NCI-H1048 (cell line): ENCODE results near the gene CALML6.

Experiments used
- DNase-seq: peaks from one replicate; lab custom pipeline; 2025; lab: John Stamatoyannopoulos, UW

Gene CALML6

DNA sequence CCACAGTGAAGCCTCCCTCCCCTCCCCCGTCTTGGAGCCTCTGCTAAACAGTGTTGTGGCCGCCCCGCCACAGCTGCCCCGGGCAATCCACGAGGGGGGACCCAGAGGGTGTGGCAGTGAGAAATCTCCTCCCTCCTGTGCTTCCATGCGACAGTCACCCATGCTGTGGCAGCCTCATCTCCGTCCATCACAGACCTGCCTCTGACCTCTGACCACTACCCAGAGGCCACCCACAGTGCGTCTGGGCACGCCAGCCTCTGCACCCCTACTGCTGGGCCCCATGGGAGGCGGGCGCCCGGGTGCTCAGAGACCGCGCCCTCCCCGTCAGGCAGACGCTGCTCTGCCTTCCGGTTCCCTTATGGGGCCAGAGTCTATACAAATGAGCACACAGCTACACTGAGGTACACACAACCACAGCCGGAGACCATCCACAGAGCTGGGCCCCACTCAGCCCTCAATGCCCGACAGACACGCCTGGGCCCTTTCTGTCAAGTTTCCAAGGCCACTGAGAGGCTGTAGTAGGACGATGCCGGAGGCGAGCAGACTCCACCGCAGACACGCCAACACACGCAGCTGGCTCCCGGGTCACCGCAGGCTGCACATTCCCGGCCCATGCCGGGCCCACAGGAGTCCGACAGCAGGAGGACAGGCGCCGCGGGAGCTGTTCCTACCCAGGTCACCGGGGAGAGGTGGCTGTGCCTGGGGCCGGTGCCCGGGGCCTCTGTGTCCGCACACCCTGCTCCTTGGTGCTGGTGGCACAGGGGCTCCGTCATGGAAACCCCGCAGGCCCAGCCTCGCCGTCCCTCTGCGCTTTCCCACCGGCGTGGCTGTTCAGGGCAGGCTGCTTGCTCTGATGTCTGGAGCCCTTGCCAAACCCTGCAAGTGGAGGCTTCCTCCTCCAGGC, 27.9 kb downstream of the CALML6 start:
- no peak for DNase-seq

DNA sequence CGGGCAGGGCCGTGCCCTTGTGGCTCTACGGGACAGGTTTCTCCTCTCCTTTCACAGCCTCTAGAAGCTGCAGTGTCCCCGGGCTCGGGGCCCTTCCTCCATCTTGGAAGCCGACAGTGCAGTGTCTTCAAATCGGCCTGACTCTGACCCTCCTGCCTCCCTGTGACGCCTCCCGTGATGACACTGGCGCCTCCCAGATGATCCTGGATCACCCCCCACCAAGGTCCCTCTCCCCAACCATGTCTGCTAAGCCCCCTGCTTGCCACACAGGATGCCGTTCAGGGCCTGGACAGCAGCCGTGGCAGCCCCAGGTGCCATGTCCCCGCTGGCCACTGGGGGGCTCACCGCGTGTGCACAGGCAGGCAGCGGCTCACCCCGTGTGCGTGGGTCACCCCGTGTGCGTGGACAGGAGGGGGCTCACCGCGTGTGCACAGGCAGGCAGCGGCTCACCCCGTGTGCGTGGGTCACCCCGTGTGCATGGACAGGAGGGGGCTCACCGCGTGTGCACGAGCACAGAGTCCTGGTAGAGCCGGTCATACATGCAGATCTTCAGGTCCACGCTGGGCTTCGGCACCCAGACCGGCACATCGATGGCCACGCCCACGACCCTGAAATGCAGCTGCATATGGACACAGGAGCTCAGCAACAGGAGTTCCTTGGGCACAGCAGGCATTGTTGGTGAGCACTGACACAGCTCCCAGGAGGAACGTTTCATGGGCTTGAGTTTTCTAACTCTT, 28.9 kb downstream of the CALML6 start:
- DNase-seq: peak; percentile 15

DNA sequence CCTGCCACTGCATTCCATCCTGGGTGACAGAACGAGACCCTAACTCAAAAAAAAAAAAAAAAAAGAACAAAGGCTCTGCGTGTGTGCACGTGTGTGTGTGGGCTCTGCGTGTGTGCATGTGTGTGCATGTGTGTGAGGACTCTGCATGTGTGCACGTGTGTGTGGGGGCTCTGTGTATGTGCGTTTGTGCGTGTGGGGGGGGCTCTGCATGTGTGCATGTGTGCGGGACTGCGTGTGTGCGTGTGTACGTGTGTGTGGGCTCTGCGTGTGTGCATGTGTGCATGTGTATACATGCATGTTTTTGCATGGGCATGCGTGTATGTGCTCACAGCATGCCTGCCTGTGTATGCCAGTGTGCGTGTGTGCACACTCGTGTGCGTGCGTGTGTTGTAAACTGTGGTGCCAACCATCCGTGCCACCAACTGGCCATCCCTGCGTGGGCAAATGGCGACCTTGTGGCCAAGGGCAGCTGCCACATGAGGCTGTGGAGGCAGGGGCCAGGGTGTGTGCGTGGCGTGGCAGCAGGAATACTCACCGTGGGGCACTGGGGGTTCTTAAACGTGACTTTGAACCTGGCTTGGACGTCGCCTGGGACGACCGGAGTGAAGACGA, 30.8 kb downstream of the CALML6 start:
- DNase-seq: no peak

DNA sequence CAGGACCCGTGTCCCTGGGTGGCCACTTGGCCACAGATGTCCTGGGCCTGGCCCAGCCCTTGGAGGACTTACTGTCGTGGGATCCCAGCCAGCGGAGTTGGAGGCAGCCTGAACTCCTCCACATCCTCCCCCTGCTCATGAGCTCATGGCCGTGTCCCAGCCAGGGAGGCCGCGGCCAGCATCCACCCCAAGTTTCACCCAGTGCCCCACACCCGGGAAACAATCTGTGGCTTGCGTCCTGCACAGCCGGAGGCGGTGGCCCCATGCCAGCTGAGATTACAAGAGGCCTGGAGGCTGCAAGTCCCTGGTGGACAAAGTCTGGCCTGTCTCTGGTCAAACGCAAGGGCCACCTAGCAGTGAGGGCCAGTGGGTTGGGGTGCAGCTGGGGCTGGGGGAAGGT, 31.5 kb downstream of the CALML6 start:
- DNase-seq: no peak

DNA sequence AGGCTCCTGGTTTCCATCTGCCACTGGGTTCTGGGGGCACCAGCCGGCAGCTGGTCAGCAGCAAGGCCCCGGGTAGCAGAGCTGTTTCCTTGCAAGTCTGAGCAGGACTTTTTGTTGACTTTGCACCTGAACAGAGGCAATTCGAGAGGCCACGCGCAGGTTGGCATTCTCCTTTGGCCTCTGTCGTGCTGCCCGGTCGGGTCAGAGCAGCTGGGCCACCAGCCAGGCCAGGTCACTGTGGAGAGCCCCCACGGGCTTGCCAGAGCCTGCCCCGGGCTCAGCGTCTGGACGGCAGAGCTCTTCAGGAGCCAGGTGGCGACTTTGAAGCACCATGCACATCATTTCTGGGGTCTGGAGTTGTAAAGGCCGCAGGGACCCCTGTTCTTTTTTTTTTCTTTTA, 32.4 kb downstream of the CALML6 start:
- no peak for DNase-seq

DNA sequence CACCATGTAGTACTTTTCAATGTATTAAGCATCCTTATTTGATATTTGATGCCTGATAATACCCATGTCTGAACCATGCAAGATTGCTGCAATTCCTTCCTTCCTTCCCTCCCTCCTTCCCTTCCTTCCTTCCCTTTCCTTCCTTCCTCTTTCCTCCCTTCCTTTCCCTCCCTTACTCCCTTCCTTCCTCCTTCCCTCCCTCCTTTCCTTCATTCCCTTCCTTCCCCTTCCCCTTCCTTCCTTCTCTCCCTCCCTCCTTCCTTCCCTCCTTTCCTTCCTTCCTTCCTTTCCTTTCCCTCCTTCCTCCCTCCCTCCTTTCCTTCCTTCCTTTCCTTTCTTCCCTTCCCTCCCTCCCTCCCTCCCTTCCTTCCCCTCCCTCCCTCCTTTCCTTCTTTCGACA, 33.7 kb downstream of the CALML6 start:
- DNase-seq: no peak

DNA sequence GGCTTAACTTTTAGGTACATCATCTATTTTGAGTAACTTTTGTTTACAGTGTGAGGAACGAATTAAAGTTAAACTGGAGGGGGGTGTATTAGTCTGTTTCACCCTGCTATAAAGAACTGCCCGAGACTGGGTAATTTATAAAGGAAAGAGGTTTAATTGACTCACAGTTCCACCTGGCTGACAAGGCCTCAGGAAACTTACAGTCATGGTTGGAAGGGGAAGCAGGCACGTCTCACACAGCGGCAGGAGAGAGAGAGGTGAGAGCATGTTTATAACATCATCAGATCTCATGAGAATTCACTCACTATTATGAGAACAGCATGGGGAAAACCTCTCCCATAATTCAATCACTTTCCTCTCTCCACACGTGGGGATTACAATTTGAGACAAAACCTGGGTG, 35.9 kb downstream of the CALML6 start:
- DNase-seq: no peak

DNA sequence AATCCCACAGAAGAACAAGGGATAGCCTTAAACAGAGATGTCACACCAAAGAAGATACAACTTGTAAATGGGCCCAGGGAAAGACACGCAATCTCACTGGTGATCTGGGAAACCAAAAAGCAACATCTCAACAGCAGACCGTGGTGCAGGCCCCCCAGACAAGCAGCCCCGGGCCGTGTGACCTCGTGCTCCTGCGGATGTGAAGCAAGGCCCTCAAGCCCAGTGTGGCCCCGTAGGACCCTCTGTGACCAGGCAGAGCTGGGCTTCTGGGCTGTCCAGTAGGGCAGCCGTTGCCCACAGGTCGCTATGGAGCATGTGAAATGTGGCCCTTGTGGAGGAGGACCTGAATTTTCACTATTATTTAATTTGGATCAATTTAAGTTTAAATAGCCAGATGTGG, 39.0 kb downstream of the CALML6 start:
- no peak for DNase-seq

DNA sequence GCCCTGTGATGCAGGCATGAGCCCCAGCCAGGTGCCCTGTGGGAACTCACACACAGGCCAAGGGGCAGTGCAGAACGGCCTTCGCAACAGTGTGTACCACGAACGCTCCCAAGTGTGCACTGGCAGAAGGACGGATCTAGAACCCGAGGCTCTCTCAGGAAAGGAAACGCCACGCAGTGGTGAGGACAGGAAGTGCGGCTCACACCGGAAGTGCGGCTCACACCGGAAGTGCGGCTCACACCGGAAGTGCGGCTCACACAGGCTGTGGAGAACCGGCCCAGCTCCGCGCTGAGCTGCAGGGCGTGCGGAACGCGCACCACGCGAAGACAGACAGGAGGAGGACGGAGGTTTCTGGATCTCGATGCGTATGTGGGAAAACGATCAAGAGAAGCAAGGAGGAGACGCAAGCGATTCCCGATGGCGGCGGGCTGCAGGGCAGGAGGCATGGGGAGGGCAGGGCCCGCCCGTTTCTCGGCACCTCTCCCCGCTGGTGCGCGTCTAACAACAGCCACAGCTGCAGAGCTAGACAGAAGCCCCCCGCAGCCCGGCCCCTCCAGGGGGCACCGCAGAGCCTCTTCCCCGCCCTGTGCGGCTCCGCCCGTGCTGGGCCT, 39.9 kb downstream of the CALML6 start:
- no peak for DNase-seq

DNA sequence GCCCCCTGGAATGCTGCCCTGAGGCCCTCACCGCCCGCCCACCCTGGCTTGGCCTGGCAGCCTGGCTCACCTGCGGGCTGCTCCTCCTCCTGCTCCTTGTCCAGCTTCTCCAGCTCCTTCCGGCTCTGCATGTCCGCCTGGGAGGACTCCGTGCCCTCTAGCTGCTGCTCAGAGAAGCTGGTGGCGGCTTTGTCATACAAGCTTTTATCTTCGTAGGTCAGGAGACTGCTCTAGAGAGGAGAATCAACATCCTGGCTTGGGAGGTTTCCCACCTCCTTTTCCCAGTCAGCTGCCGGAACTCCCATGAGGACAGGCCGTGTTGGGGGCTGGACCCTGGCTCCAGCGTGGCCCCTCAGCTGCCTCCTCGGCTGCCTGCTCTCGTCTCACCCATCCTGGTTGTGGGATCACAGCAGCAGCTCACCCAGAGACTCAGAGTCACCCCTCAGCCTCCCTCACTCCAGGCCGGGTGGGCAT, 40.6 kb downstream of the CALML6 start:
- DNase-seq: no peak

DNA sequence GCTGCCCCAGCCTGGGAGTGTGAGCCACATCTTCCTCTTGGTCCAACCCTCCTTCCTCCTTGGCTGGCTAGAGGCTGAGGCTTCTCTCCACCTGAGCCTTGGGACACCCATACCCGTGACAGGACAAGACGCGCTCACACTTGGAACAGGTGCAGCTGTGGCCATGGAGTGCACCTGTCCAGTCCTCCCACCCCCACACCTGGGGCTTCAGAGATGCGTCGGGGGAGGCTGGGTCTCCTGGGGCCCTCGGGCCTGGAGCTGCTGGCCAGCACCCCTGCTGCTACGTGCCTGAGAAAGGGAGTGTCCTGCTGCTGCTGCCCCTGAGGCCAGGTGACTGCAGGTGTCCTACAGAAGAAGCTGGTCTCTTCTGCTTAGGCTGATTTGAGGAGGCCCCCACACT, 41.0 kb downstream of the CALML6 start:
- DNase-seq: no peak

DNA sequence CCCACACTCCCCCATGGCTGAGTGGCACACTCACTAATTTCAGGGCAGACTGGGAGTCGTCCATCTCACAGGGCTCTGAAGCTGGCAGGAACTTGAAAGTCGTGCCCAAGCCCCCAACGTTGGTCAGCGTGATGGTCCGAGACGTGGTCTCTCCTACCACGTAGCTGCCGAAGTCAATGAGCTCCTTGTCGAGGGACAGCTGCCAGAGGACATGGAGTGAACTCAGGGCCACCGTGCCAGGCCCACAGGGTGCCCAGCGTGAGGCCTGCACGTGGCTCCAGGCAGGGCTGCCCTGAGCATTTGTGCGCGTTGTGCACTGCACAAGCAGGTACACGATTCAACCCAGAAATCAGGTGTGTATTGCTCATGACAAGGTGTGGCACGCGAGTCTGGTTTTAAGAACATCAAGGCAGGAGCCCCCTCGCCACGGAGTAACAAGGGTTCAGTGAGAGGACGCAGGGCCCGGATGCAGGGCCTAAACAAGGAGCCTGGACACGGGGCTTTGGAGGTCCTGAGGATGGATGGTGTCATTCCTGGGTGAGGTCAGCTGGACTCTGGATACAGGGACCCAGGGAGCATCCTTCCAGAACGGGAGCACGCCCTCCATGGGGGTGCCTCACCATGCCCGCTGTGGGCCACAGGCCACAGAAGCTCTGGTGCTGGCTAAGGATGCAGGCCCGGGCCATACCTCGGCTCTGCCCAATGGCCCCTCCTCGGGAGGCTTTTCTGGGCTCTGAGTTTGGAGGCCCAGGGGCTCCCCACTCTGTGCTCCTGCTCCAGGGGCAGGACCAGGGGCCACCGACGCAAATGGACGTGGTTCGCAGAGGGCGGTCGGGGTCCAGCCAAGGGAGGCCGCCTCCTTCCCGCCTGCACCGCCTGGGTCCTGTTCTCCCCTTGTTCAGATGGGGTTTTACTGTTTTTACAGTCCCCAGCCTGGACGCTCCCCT, 41.8 kb downstream of the CALML6 start:
- no peak for DNase-seq

DNA sequence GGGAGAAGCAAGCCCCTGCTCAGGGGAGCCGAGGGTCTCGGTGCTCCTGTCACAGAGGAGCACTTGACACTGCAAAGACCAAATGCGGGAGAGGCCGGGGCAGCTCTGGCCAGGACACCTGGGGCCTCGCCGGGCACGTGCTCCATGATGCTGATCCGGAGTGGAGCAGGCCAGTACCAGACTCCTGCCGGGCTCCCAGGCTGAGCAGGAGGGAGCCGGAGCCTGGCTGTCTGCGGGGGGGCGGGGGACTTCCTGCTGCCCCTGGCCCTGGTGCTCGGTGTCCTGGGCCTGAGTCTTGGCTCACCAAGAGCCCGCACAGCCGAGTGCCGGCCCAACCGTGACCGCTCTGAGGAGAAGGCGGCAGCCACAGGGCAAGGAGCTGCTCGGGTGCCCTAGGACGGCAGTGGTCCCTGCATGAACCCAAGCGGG, 42.5 kb downstream of the CALML6 start:
- DNase-seq: no peak

DNA sequence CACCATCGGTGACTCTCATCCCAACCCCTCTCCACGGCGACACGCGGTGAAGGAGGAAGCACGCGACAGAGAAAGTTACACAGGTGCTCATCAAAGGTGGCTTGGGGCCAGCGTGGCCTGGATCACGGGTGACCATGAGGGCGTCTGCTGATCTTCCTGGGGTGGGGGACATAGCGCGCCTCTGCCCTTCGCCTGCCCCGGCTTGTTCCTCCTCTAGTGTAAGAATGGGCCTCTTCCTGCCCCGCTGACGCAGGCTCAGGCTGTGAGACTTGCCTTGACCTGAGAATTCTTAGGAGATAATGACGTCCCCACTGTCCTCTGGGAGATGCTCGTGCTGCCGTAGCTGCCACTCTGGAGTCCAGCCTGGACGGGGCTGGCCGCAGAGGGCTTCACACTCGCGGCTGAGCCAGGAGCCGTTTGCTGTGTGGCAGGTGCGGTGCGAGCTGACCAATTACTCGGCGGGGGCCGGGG, 43.0 kb downstream of the CALML6 start:
- no peak for DNase-seq

DNA sequence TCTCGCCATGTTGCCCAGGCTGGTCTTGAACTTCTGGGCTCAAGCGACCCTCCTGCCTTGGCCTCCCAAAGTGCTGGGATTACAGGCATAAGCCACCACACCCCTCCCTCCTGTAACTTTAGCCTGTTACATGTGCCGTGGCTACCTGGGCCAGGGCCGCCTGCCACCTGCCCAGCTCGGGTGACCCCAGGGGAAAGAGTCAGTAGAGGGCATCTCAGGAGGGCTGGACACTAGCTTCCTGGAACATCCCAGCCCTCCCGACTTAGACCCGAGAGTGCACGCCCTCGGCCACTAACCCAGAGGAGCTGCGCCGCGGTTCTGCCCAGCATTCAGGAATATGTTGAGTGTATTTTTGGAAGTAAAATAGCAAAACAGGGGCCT, 44.4 kb downstream of the CALML6 start:
- DNase-seq: no peak

DNA sequence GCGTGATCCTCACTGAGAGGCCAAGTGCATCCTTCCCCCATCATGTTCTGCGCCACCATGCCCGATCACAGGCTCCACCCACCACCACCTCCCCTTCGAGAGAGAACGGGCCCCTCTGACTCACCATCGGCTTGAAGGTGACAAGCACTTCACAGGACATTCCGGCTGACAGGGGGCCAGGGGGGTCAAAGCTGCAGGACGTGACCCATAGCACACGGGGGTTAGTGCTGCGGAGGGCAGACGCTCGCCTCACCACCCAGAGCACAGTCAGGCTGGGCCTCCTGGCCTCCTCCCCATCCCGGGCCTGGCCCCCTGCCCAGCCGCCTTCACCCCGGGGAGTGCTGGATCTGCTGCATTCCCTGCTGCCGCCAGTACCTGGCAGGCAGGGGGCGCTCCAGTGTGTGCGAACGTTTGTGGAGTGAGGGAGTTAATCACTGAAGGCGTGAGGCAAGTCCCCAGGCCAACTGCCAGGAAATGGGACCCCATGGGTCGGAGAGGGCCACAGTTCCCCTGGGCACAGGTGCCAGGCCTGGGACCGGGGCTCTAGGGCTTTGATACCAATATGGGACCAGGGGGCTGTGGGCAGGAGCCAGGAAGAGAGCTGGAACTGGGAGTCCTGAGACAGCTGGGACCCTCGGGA, 44.9 kb downstream of the CALML6 start:
- DNase-seq: peak; percentile 71

DNA sequence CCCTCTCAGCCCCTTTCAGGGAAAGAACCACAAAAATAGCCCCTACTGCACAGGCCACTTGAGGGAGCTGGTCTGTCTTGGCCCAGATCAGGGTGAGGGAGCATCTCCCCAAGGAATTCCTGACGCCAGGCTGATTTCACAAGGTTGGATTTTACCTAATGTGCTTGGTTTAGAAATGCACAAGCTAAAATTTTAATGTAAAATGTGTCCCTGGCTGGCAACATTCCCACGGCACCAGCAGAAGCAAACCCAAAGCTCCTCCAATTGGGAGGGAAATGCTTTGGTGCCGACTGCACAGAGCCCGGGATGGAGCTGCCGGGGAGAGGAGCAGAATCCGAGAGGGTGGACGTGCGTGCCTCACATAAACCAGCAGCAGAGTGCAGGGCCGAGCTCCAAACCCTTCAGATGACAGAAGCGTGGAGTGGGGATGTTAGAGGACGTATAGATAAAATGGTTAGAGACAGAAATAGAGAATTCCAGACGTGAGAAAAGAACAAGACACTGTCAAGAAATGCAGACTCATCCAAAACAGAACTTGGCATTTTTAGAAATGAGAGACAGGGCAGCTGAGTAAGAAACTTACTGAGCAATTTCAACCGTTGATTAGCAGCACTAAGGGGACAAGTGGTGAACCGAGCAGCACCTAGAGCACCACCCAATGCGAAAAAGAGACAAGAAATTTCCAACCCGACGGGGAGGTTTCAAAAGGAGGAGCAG, 45.6 kb downstream of the CALML6 start:
- DNase-seq: no peak

DNA sequence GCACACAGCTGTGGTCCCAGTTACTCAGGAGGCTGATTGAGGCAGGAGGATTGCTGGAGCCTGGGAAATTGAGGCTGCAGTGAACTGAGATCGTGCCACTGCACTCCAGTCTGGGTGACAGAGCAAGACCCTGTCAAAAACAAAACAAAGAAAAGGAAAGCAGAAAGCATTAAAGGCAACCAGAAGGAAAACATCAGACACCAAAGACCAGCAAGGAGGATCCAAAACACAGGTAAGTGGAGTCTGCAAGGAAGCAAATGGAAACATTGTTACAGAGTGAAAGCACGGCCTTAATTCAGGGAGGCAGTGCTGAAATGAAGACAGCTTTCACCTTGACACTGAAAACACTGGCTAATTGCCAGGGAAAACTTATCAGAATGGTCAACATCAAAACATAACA, 47.7 kb downstream of the CALML6 start:
- no peak for DNase-seq

DNA sequence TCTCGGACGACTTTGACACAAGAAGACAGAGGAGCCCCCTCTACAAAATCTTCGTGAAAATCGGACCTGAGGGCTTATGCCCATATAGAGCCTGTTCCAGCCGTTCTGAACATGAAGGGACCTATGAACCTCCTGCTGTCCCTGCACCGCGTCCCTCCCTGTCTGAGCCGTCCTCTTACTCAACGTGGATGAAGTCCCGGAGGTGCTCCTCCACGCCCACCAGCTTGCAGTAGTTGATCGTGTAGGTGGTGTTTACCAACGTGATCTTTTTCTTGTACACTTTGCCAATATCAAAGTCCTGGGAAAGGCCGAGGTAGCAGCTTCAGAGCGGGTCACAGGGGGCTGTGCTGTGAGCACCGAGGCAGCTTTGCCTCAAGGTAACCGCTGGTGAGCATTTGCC, 48.5 kb downstream of the CALML6 start:
- no peak for DNase-seq

DNA sequence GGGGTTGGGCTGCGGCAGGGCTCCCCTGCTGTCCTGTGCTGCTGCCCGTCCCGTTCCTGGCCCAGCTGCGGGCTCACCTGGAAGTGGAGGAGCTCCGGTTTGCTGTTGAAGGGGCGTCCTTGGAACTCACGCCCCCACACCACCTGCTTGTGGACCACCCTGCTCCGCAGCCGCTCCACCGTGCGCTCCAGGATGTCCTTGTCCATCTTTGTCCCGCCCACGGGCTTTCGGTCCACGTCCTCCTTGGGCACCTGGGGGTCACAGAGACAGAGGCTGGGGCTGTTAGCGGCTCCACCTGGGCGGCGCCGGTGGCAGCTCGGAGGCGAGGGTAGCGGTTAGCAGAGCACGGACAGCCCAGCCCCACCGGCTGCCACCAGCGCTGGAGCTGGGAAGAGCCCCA, 49.8 kb downstream of the CALML6 start:
- no peak for DNase-seq
